Left lung (tissue), 10 donors: Measurements from ENCODE around the gene MTHFD1L. TPM values are rescaled to one million over a fixed set of nuclear protein-coding genes. Genes with fewer than 3 reads are reported as not detected.
"Not testable (repeated sequence)": the region's sequence is repeated elsewhere in the genome, so short reads cannot be mapped to it uniquely, and the experiment has no call there.

Experiments
- ATAC-seq: fragments of 200-7000 bp; cut with Tn5 transposase; one replicate; pipeline ENCODE4 v1.9.1; 2020; ENCODE audit warnings: moderate library complexity
- DNase-seq, 4 donors: peaks; one replicate each; pipeline ENCODE4 v3.0.0-alpha.2; 2013 to 2020
- H3K27ac ChIP-seq, 2 donors: fragments of 200-600 bp; sonication (generic) in 1 of 2; one replicate each; pipeline versions ENCODE4 v1.5.0 to v1.8.0; 2020 to 2021
- H3K27me3 ChIP-seq, 2 donors: fragments of 200-600 bp; sonication (generic) in 1 of 2; one replicate each; pipeline versions ENCODE4 v1.5.0 to v1.8.0; 2020 to 2021
- H3K36me3 ChIP-seq, 2 donors: fragments of 200-600 bp; sonication (generic) in 1 of 2; one replicate each; pipeline versions ENCODE4 v1.5.0 to v1.8.0; 2020 to 2021
- H3K4me1 ChIP-seq, 2 donors: fragments of 200-600 bp; one replicate each; pipeline ENCODE4 v1.8.0; 2021
- H3K4me3 ChIP-seq, 2 donors: fragments of 200-600 bp; sonication (generic) in 1 of 2; one replicate each; pipeline versions ENCODE4 v1.5.0 to v1.8.0; 2020 to 2021; ENCODE audit warnings: mild to moderate bottlenecking in 1 of 2
- H3K9me3 ChIP-seq, 2 donors: fragments of 200-600 bp; sonication (generic) in 1 of 2; one replicate each; pipeline versions ENCODE4 v1.5.0 to v1.8.0; 2020 to 2021
- CTCF ChIP-seq, 2 donors: fragments of 200-600 bp; sonication (generic) in 1 of 2; IDR thresholded peaks; one replicate each; pipeline versions ENCODE4 v1.5.0 to v1.8.0; 2021; ENCODE audit warnings: antibody characterized with exemption in 2 of 2
- intact Hi-C, 2 donors: fragments of 100-400 bp; cut with DNase I; formaldehyde crosslinking; loops; one replicate each; pipeline versions ENCODE4 v1.11.2 to v1.14.2; 2022
- polyA plus RNA-seq, 6 donors: library from polyadenylated mRNA; unstranded; fragments of 120-200 nt; gene quantifications; one replicate each; pipeline ENCODE4 v1.2.1, GENCODE V29; 2013; ENCODE audit not compliant: insufficient read length in 6 of 6
- total RNA-seq, 2 donors: library from RNA; stranded (reverse); fragmentation: NEBNext Ultra II Directional; extraction: Animal tissue kit (Norgen Biotek cat#: 25700); gene quantifications; one replicate each; pipeline ENCODE4 v1.2.1, GENCODE V29; 2021
- donor health status: DM: no; HTN: yes; CAD: no.
- donor health status: DM: no; HTN: no; CAD: no.

MTHFD1L gene
- total and polyA plus RNA-seq, 8 donors = 11.9 to 38.2 (median 16.0) TPM

GRCh38 chr6:151078655-151079054 is 213.2 kb downstream of the MTHFD1L start:
- no peak overlapping the region for H3K27ac ChIP-seq
- intact Hi-C loops = no loop called here
- H3K4me1 ChIP-seq = no peaks in the 10 kb centered on the region
- DNase-seq = no peak
- H3K27me3 ChIP-seq = no peaks in the 10 kb centered on the region
- no peak overlapping the region for H3K4me3 ChIP-seq
- H3K9me3 ChIP-seq = peaks cover 0 to 5% of the 10 kb centered on the region in 2 donors
- no peaks in the 10 kb centered on the region for H3K36me3 ChIP-seq
- no peak for ATAC-seq
- TF ChIP-seq CTCF (IDR thresholded peaks at IDR 0.05) = no peak

GRCh38 chr6:151081656-151082055 is 216.2 kb downstream of the MTHFD1L start:
- Histone ChIP-seq H3K36me3 (no peaks in the 10 kb centered on the region), H3K27me3 (no peaks in the 10 kb centered on the region), H3K27ac (no peak overlapping the region), H3K4me1 (no peaks in the 10 kb centered on the region), H3K9me3 (no peaks in the 10 kb centered on the region), H3K4me3 (no peak overlapping the region)
- ATAC-seq = no peak
- intact Hi-C loops = no loop called here
- DNase-seq = no peak
- no peak for TF ChIP-seq CTCF (IDR thresholded peaks at IDR 0.05)

- no peaks in the 10 kb centered on the region for H3K36me3 ChIP-seq
- no peak overlapping the region for H3K4me3 ChIP-seq
- intact Hi-C loops = no loop called here
- no peaks in the 10 kb centered on the region for H3K4me1 ChIP-seq
- no peaks in the 10 kb centered on the region for H3K27me3 ChIP-seq
- no peak for ATAC-seq
- DNase-seq = no peak
- TF ChIP-seq CTCF (IDR thresholded peaks at IDR 0.05) = no peak
- no peak overlapping the region for H3K27ac ChIP-seq
- H3K9me3 ChIP-seq = no peaks in the 10 kb centered on the region
These were observed 216.6 kb downstream of the MTHFD1L start for GRCh38 chr6:151082079-151082478.

- intact Hi-C loops = no loop called here
- TF ChIP-seq CTCF (IDR thresholded peaks at IDR 0.05) = no peak
- ATAC-seq (no peak), DNase-seq (no peak)
- Histone ChIP-seq H3K27ac (no peak overlapping the region), H3K36me3 (no peaks in the 10 kb centered on the region), H3K9me3 (no peaks in the 10 kb centered on the region), H3K4me1 (no peaks in the 10 kb centered on the region), H3K27me3 (no peaks in the 10 kb centered on the region), H3K4me3 (no peak overlapping the region)
These were observed 218.8 kb downstream of the MTHFD1L start for GRCh38 chr6:151084275-151084674.

GRCh38 chr6:151087055-151087454 is 221.6 kb downstream of the MTHFD1L start:
- ATAC-seq, H3K27ac ChIP-seq, H3K36me3 ChIP-seq, DNase-seq, H3K27me3 ChIP-seq, H3K4me1 ChIP-seq, H3K4me3 ChIP-seq, intact Hi-C loops, H3K9me3 ChIP-seq: not testable (repeated sequence)

GRCh38 chr6:151087861-151088598 is 222.5 kb downstream of the MTHFD1L start:
- Histone ChIP-seq H3K27ac (peak overlapping the region in 1 of 2 donors; percentile 33), H3K4me3 (no peak overlapping the region), H3K9me3 (no peaks in the 10 kb centered on the region), H3K36me3 (peaks cover 0 to 10% of the 10 kb centered on the region in 2 donors), H3K27me3 (no peaks in the 10 kb centered on the region), H3K4me1 (no peaks in the 10 kb centered on the region)
- ATAC-seq (peak; percentile 47), DNase-seq (no peak)
- intact Hi-C loops = no loop called here
- no peak for TF ChIP-seq CTCF (IDR thresholded peaks at IDR 0.05)
